BLaER1 (cell line): ENCODE measurements around the gene DGCR8.

Experiments used
- H3K27ac ChIP-seq: shearing (Covaris generic); formaldehyde crosslinking; 2 replicates; pipeline ENCODE4 v1.8.1; 2022
- H3K27me3 ChIP-seq: shearing (Covaris generic); formaldehyde crosslinking; 2 replicates; pipeline ENCODE4 v1.8.1; 2022
- H3K36me3 ChIP-seq: shearing (Covaris generic); formaldehyde crosslinking; 2 replicates; pipeline ENCODE4 v1.8.1; 2022
- H3K4me1 ChIP-seq: shearing (Covaris generic); formaldehyde crosslinking; 2 replicates; pipeline ENCODE4 v1.8.1; 2022
- H3K4me2 ChIP-seq: shearing (Covaris generic); formaldehyde crosslinking; 2 replicates; pipeline ENCODE4 v1.8.1; 2022
- H3K4me3 ChIP-seq: shearing (Covaris generic); formaldehyde crosslinking; 2 replicates; pipeline ENCODE4 v1.8.1; 2022
- H3K9ac ChIP-seq: shearing (Covaris generic); formaldehyde crosslinking; 2 replicates; pipeline ENCODE4 v1.8.1; 2022
- H3K9me3 ChIP-seq: shearing (Covaris generic); formaldehyde crosslinking; 2 replicates; pipeline ENCODE4 v1.8.1; 2022
- H4K20me1 ChIP-seq: shearing (Covaris generic); formaldehyde crosslinking; 2 replicates; pipeline ENCODE4 v1.8.1; 2022
- Cebpa-rat ChIP-seq: shearing (Covaris generic); IDR thresholded peaks from 2 replicates; pipeline ENCODE4 v1.8.1; 2022

The DGCR8 gene

DNA sequence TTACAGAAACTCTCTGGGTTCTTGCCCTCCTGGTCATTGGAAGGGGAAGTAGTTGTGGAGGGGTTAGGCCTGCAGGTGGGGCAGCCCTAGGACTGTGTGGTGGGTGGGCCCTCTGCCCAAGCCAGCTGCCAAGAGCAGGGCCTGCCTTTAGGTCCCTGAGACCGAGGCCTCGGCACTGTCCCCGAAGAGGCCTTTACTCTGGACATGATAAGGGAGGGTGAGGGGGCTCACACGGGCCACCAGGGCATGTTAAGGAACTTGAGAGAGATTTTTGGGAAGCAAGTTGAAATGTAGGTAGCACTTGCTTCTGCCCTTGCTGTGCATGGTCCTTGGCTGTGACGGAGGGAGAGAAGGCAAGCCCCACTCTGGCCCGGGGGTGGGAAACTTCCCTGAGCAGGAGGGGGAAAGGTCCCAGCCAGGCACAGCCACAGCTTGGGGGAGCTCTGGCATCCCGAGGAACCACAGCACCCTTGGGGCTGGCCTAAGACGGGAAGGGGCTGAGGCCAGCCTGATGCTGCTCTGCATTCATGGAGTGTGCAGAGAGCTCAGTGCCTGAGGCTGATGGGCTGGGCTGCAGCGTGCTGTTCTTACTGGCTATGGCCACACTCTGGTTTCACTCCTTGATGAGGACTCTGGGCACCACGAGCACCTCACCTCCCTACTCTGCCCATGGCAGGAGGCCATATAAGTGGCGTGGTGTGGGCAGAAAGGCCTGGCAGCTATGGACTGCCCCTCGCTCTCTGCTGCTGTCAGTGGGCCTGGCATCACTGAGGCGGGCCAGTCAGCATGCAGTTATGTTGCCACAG is 28.1 kb downstream of the DGCR8 start:
- no peak for TF ChIP-seq Cebpa-rat
- Histone ChIP-seq H3K9me3 (no peaks in the 10 kb centered on the region), H3K27me3 (no peaks in the 10 kb centered on the region), H3K4me2 (no peak overlapping the region), H4K20me1 (peaks cover 90% of the 10 kb centered on the region), H3K36me3 (peaks cover 99% of the 10 kb centered on the region), H3K4me3 (no peak overlapping the region), H3K27ac (no peak overlapping the region), H3K4me1 (peaks cover 18% of the 10 kb centered on the region), H3K9ac (no peak overlapping the region)

DNA sequence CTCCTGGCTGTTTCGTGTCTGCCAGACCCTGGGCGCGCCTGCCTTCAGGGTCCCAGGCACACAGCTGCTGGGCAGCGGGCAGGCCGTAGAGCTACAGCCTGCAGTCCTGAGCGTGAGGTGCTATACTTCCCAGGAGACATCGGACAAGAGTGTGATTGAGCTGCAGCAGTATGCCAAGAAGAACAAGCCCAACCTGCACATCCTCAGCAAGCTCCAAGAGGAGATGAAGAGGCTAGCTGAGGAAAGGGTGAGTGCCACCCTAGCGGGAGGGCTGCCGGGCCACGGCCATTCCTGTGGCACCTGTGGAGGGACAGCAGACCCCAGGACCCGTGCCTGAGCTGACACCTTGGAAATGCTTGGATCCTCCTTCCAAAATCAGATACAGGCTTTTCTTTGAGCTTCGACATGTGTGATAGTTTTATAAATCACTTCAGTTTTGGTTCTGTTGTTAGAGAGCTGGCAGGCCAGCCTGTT is 28.8 kb downstream of the DGCR8 start:
- peaks cover 87% of the 10 kb centered on the region for H4K20me1 ChIP-seq
- no peak overlapping the region for H3K9ac ChIP-seq
- H3K4me2 ChIP-seq = no peak overlapping the region
- no peak overlapping the region for H3K27ac ChIP-seq
- no peak for TF ChIP-seq Cebpa-rat
- no peaks in the 10 kb centered on the region for H3K9me3 ChIP-seq
- H3K4me3 ChIP-seq = no peak overlapping the region
- H3K4me1 ChIP-seq = peaks cover 18% of the 10 kb centered on the region
- H3K27me3 ChIP-seq = no peaks in the 10 kb centered on the region
- H3K36me3 ChIP-seq = peaks cover 99% of the 10 kb centered on the region

DNA sequence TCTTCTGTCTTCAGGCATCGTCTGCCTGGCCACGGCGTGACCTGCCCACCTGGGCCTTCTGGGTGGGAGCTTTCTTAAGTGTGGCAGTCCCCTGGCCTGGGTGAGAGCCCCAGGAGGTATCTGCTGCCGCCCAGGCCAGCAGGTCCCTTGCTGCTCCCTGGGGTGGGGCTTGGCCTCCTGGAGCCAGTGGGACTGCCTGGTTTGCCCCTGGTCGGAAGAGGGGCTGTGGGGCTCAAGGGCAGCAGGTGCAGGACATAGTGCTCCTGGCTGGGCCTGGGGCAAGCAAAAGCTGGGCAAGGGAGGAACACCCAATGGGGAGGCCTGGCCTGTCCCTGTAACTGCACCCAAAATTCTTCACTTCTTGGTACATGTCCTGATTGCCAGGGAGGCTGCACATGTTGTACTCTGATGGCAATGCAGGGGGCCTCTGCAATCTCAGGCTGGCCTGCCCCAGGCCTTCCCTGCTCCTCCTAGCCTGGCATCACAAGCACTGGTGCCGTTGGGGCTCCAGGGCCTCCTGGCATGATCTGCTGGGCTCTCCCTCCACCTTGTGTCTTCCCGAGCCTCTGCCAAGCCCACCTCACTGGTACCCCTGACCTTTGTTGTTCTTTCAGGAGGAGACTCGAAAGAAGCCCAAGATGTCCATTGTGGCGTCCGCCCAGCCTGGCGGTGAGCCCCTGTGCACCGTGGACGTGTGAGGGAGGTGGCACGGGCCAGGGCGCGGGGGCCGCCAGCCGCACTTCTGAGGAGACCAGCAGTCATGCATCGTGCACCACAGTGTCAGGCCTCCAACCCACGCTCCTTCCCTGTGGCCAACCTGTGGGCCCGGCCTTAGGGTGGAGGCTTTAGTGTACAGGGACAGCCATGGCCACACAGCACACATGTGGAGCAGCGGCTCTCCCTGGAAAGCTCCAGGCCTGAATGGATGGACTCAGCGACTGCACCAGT is 29.6 kb downstream of the DGCR8 start:
- Histone ChIP-seq H3K36me3 (peaks cover 99% of the 10 kb centered on the region), H3K4me1 (peaks cover 18% of the 10 kb centered on the region), H3K27ac (no peak overlapping the region), H3K9me3 (no peaks in the 10 kb centered on the region), H3K4me3 (no peak overlapping the region), H3K27me3 (no peaks in the 10 kb centered on the region), H3K4me2 (no peak overlapping the region), H3K9ac (no peak overlapping the region), H4K20me1 (peaks cover 89% of the 10 kb centered on the region)
- TF ChIP-seq Cebpa-rat = no peak

DNA sequence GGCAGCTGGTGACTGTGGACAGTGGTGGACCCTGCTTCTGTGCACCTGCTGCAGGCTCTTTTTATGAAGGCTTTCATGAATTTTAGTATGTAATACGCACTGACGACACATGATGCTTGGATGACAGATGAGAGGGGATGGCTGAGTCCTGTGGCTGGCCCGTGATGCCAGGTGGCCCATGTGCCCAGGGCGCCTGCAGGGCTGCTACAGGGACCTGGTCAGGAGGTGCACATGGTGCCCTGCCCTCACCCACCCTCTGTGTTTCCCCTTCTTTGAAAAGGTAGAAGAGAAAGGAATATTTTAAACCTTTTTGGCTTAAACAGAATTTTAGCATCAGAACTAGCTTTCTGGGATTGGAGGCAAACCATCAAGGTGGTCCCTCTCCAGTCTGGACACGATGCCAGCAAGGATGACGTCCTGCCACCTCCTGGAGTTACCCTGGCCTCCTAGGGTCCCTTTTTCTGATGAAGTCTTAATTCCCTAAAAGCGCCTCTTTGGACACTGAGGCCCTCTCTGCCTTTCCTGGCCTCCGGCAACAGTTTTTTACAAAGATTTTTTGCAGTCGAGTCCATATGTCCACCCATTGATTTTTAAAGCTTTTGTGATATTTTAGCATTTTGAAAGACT is 30.4 kb downstream of the DGCR8 start:
- no peak overlapping the region for H3K9ac ChIP-seq
- no peak overlapping the region for H3K4me3 ChIP-seq
- no peak for TF ChIP-seq Cebpa-rat
- H3K36me3 ChIP-seq = peaks cover 99% of the 10 kb centered on the region
- no peak overlapping the region for H3K4me2 ChIP-seq
- no peaks in the 10 kb centered on the region for H3K27me3 ChIP-seq
- H3K27ac ChIP-seq = no peak overlapping the region
- peaks cover 89% of the 10 kb centered on the region for H4K20me1 ChIP-seq
- H3K4me1 ChIP-seq = peaks cover 20% of the 10 kb centered on the region
- no peaks in the 10 kb centered on the region for H3K9me3 ChIP-seq

DNA sequence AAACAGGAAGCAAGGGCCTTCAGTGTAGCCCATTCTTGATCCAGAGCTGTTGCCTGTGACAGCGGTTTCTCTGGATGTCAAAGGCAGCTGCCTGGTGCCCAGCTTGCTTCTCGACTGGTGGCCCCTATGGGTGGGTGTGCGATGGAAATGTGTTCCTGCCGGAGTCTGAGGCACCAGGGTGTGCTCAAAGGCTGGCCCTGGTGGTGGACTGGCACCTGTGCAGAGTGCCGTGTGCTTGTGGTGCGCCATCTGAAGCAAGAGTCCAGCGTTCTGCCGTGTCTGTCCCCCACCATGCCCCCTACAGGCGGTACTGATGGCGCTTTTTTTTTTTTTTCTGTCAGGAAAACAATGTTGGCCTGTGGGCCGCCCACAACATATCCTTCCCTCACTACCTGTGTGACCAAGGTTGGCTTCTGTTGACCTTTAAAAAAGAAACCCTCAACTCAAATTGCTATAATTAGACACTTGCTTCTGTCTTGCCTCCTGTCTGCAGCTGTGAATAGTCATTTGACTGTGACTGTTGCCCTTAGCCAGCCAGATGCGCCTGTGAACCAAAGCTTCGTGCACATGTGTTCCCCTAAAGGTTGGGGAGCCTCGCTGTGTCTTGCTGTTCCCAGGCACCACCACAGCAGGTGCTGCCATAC is 31.1 kb downstream of the DGCR8 start:
- Histone ChIP-seq H3K27ac (peak overlapping the region; percentile 18; the same call in 1 of the 2 replicates), H3K4me3 (no peak overlapping the region), H3K9ac (no peak overlapping the region)

DNA sequence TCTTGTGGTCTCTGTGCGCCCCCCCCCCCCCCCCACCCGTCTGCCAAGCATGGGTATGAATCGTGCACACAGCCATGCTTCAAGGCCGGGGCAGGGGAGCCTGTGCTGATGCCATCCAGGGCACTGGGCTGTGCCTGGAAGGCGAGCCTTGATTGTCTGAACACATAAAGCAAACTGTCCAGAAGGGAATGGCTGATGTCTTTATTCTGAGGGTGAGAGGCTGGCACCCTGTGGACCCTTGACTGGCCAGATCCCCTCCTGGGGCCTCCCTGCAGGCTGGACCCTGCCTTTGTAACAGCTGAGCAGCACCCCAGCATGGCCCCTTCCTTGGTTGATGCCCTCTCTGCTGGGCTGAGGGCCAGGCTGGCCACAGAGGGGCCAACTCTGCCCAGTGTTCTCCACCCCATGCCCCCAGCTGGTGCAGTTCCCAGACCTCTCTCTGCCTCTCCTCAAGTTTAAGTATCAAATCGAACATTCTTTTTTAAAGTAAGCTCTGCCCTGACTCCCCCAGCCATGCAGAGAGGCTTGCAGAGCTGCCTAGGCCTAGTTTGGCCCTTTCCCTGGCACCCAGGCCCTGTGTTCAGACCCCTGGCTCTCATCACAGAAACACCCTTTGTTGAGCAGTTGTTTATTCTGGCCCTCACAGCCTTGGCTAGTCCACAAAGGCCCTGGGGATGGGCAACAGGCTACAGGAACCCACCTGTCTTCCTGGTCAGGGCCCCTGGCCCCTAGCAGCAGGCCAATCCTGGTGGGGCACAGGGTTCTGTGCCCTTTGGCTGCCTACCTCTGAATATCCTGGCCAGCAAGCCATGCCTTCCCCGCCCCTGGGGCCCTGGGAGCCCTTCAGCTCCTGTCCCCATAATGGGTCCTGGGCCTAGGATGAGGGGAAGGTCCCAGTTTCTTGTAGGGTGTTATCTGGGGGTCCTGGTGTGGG is 31.9 kb downstream of the DGCR8 start:
- H3K9me3 ChIP-seq = no peaks in the 10 kb centered on the region
- H3K4me1 ChIP-seq = peaks cover 30% of the 10 kb centered on the region
- peak overlapping the region; percentile 64 for H3K27ac ChIP-seq
- H3K9ac ChIP-seq = peak overlapping the region; percentile 54
- no peak for TF ChIP-seq Cebpa-rat
- H3K4me2 ChIP-seq = peak overlapping the region; percentile 43
- H3K36me3 ChIP-seq = peaks cover 92% of the 10 kb centered on the region
- H4K20me1 ChIP-seq = peaks cover 80% of the 10 kb centered on the region
- H3K4me3 ChIP-seq = no peak overlapping the region
- H3K27me3 ChIP-seq = no peaks in the 10 kb centered on the region

More for the DNA sequence above, 31.1 kb downstream of the DGCR8 start:
- TF ChIP-seq Cebpa-rat = no peak
- Histone ChIP-seq H4K20me1 (peaks cover 88% of the 10 kb centered on the region), H3K4me2 (peak overlapping the region; percentile 43; the same call in 1 of the 2 replicates), H3K27me3 (no peaks in the 10 kb centered on the region), H3K9me3 (no peaks in the 10 kb centered on the region), H3K36me3 (peaks cover 99% of the 10 kb centered on the region), H3K4me1 (peaks cover 27% of the 10 kb centered on the region)

DNA sequence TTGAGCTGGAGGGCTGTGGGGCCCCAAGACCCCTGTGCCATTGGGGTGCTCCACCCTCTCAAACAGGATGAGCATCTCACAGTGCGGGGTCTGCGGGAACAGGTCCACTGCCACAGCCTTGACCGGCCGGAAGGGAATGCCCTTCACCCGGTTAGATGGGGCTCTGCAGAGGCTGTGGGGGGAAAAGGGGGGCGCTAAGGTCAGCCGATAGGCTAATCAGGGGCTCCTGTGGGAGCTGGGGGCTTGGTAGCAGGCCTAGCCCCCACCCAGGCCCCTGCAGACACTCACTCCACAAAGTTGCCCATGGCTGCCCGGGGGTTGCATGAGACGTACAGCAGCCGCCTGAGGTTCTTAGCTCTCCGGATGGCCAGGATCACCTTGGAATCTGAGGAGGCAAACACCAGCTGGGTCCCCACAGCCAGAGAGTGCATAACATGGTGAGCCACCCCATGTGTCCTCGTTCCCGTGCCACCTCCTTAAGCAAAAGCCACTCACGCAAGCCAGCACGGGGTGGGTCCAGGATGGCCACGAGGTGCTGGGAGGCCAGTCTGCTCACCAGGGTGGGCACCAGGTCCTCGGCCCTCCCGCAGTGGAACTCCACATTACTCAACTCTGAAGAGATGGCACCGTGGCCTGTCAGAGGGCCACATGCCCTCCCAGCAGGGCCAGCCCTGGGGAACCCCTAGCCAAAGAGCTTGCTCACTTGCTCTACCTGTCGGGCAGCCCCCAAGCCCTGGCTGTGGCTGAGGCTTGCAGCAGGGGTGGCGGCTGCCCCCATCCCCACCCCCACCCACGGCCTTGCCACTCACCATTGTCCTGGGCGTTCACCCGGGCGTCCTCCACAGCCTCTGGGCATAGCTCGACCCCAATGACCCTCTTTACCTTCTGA is 32.8 kb downstream of the DGCR8 start:
- Histone ChIP-seq H3K27ac (peak overlapping the region; percentile 64; the same call in 1 of the 2 replicates), H3K27me3 (no peaks in the 10 kb centered on the region), H3K36me3 (peaks cover 83% of the 10 kb centered on the region), H3K4me1 (peaks cover 30% of the 10 kb centered on the region), H3K9ac (peak overlapping the region; percentile 54), H3K4me2 (no peak overlapping the region), H3K4me3 (no peak overlapping the region), H3K9me3 (no peaks in the 10 kb centered on the region), H4K20me1 (peaks cover 73% of the 10 kb centered on the region)
- TF ChIP-seq Cebpa-rat = no peak
